Large intestine (tissue), 3 donors: ENCODE results near the gene PDZD2. TPM values are rescaled to one million over a fixed set of nuclear protein-coding genes. Genes with fewer than 3 reads are reported as not detected.
"Not testable (repeated sequence)": the region's sequence is repeated elsewhere in the genome, so short reads cannot be mapped to it uniquely, and the experiment has no call there.

Experiments
- DNase-seq, 2 donors: peaks; one replicate each; pipeline versions ENCODE4 v3.0.0 to v3.0.0-alpha.2; 2013
- H3K27ac ChIP-seq: one replicate; pipeline ENCODE4 v1.5.1; 2013; ENCODE audit warnings: low read length
- H3K27me3 ChIP-seq: 2 replicates; pipeline ENCODE4 v1.6.1; 2013; ENCODE audit warnings: low read length; ENCODE audit not compliant: control insufficient read depth, insufficient read depth
- H3K36me3 ChIP-seq: 2 replicates; pipeline ENCODE4 v1.6.1; 2013; ENCODE audit warnings: low read length; ENCODE audit not compliant: control insufficient read depth, insufficient read depth
- H3K4me1 ChIP-seq: one replicate; pipeline ENCODE4 v1.6.1; 2013; ENCODE audit warnings: low read length; ENCODE audit not compliant: control insufficient read depth, insufficient read depth
- H3K4me3 ChIP-seq: one replicate; pipeline ENCODE4 v1.5.1; 2013; ENCODE audit warnings: low read length
- H3K9me3 ChIP-seq: one replicate; pipeline ENCODE4 v1.6.1; 2013; ENCODE audit warnings: mild to moderate bottlenecking, low read depth, low read length, moderate library complexity; ENCODE audit not compliant: control insufficient read depth
- WGBS: methylation state at CpG from one replicate; pipeline ENCODE4 v1.1.5; 2013; ENCODE audit warnings: low lambda C conversion rate; ENCODE audit not compliant: insufficient coverage; 5-methylcytosine and 5-hydroxymethylcytosine counted together
- polyA plus RNA-seq: library from polyadenylated mRNA; unstranded; fragments of 120-200 nt; gene quantifications from one replicate; pipeline ENCODE4 v1.2.1, GENCODE V29; 2013

The PDZD2 gene
- polyA plus RNA-seq, 1 donor = 4.7 TPM

- 50% methylated on average over 1 of the region's 6 CpGs for WGBS
- Histone ChIP-seq H3K36me3 (no peaks in the 10 kb centered on the region), H3K4me1 (no peaks in the 10 kb centered on the region), H3K27ac (no peak overlapping the region), H3K27me3 (no peaks in the 10 kb centered on the region), H3K4me3 (no peak overlapping the region), H3K9me3 (no peaks in the 10 kb centered on the region)
- DNase-seq = no peak
These were observed 43.9 kb downstream of the PDZD2 start for GRCh38 chr5:31682851-31683250.

GRCh38 chr5:31688515-31689092, 49.7 kb downstream of the PDZD2 start:
- no peaks in the 10 kb centered on the region for H3K36me3 ChIP-seq
- WGBS = 80% methylated on average over 1 of the region's 6 CpGs
- H3K4me1 ChIP-seq = no peaks in the 10 kb centered on the region

GRCh38 chr5:31691408-31691807, 52.5 kb downstream of the PDZD2 start:
- not testable (repeated sequence) for H3K9me3 ChIP-seq, H3K4me3 ChIP-seq, H3K27me3 ChIP-seq, H3K4me1 ChIP-seq, H3K27ac ChIP-seq, DNase-seq, H3K36me3 ChIP-seq
- WGBS = 100% methylated on average over 1 of the region's 6 CpGs

More at GRCh38 chr5:31688515-31689092, 49.7 kb downstream of the PDZD2 start:
- DNase-seq = no peak
- Histone ChIP-seq H3K27me3 (no peaks in the 10 kb centered on the region), H3K9me3 (peaks cover 8% of the 10 kb centered on the region), H3K4me3 (no peak overlapping the region), H3K27ac (no peak overlapping the region)

- no peak for DNase-seq
- H3K36me3 ChIP-seq = no peaks in the 10 kb centered on the region
These were observed 53.8 kb downstream of the PDZD2 start for GRCh38 chr5:31692561-31693221.

GRCh38 chr5:31698673-31699072, 59.7 kb downstream of the PDZD2 start:
- WGBS = 100% methylated on average over 1 of the region's 7 CpGs
- no peak for DNase-seq
- Histone ChIP-seq H3K4me1 (no peaks in the 10 kb centered on the region), H3K27me3 (no peaks in the 10 kb centered on the region), H3K4me3 (no peak overlapping the region), H3K9me3 (no peaks in the 10 kb centered on the region), H3K36me3 (no peaks in the 10 kb centered on the region), H3K27ac (no peak overlapping the region)

More at GRCh38 chr5:31692561-31693221, 53.8 kb downstream of the PDZD2 start:
- Histone ChIP-seq H3K27ac (no peak overlapping the region), H3K4me1 (no peaks in the 10 kb centered on the region), H3K9me3 (peaks cover 8% of the 10 kb centered on the region), H3K4me3 (no peak overlapping the region), H3K27me3 (no peaks in the 10 kb centered on the region)
- WGBS = 83% methylated on average over 1 of the region's 17 CpGs

GRCh38 chr5:31701642-31702299, 62.8 kb downstream of the PDZD2 start:
- no peak for DNase-seq
- WGBS = 78% methylated on average over 4 of the region's 11 CpGs
- no peaks in the 10 kb centered on the region for H3K27me3 ChIP-seq

GRCh38 chr5:31702712-31703111, 63.8 kb downstream of the PDZD2 start:
- DNase-seq = no peak
- H3K4me3 ChIP-seq = no peak overlapping the region
- no peaks in the 10 kb centered on the region for H3K4me1 ChIP-seq
- H3K27me3 ChIP-seq = no peaks in the 10 kb centered on the region
- H3K36me3 ChIP-seq = no peaks in the 10 kb centered on the region
- no peak overlapping the region for H3K27ac ChIP-seq
- no peaks in the 10 kb centered on the region for H3K9me3 ChIP-seq
- WGBS = no CpG with 5 or more reads among the region's 2 CpGs

More at GRCh38 chr5:31701642-31702299, 62.8 kb downstream of the PDZD2 start:
- Histone ChIP-seq H3K36me3 (no peaks in the 10 kb centered on the region), H3K4me1 (no peaks in the 10 kb centered on the region), H3K27ac (no peak overlapping the region), H3K4me3 (no peak overlapping the region), H3K9me3 (no peaks in the 10 kb centered on the region)

GRCh38 chr5:31703757-31704156, 64.8 kb downstream of the PDZD2 start:
- no peak for DNase-seq
- no peaks in the 10 kb centered on the region for H3K9me3 ChIP-seq
- H3K4me1 ChIP-seq = no peaks in the 10 kb centered on the region
- H3K4me3 ChIP-seq = no peak overlapping the region
- no peaks in the 10 kb centered on the region for H3K27me3 ChIP-seq
- 100% methylated on average over 1 of the region's 1 CpG for WGBS
- no peaks in the 10 kb centered on the region for H3K36me3 ChIP-seq
- H3K27ac ChIP-seq = no peak overlapping the region

GRCh38 chr5:31706186-31706585, 67.3 kb downstream of the PDZD2 start:
- no peak overlapping the region for H3K4me3 ChIP-seq
- no peaks in the 10 kb centered on the region for H3K9me3 ChIP-seq
- no peaks in the 10 kb centered on the region for H3K4me1 ChIP-seq
- WGBS = no CpG with 5 or more reads among the region's 4 CpGs
- no peaks in the 10 kb centered on the region for H3K27me3 ChIP-seq
- H3K27ac ChIP-seq = no peak overlapping the region
- H3K36me3 ChIP-seq = no peaks in the 10 kb centered on the region
- no peak for DNase-seq

- Histone ChIP-seq H3K9me3 (no peaks in the 10 kb centered on the region), H3K4me3 (no peak overlapping the region), H3K36me3 (no peaks in the 10 kb centered on the region), H3K4me1 (no peaks in the 10 kb centered on the region), H3K27me3 (no peaks in the 10 kb centered on the region), H3K27ac (no peak overlapping the region)
- peak; percentile 58 to 71 for DNase-seq
- no CpG with 5 or more reads among the region's 4 CpGs for WGBS
These were observed 68.4 kb downstream of the PDZD2 start for GRCh38 chr5:31707329-31707728.
